Lower lobe of right lung (tissue), 2 donors: ENCODE results near the gene TAF1A. TPM values are rescaled to one million over a fixed set of nuclear protein-coding genes. Genes with fewer than 3 reads are reported as not detected.

Experiments
- ATAC-seq, 2 donors: fragments of 200-7000 bp; cut with Tn5 transposase; one replicate each; pipeline ENCODE4 v1.9.1; 2020 to 2022; ENCODE audit warnings: mild to moderate bottlenecking in 2 of 2, moderate library complexity in 2 of 2
- DNase-seq: peaks from one replicate; pipeline ENCODE4 v3.0.0-alpha.2; 2020
- H3K27ac ChIP-seq: fragments of 200-600 bp; one replicate; pipeline ENCODE4 v1.8.0; 2022
- H3K27me3 ChIP-seq: fragments of 200-600 bp; one replicate; pipeline ENCODE4 v1.8.0; 2022; ENCODE audit warnings: low read depth
- H3K36me3 ChIP-seq: fragments of 200-600 bp; one replicate; pipeline ENCODE4 v1.8.0; 2022; ENCODE audit warnings: mild to moderate bottlenecking
- H3K4me1 ChIP-seq: fragments of 200-600 bp; one replicate; pipeline ENCODE4 v1.8.0; 2022
- H3K4me3 ChIP-seq: fragments of 200-600 bp; one replicate; pipeline ENCODE4 v1.8.0; 2022; ENCODE audit warnings: mild to moderate bottlenecking
- H3K9me3 ChIP-seq: fragments of 200-600 bp; one replicate; pipeline ENCODE4 v1.8.0; 2022
- CTCF ChIP-seq: fragments of 200-600 bp; IDR thresholded peaks from one replicate; pipeline ENCODE4 v1.8.0; 2022; ENCODE audit warnings: antibody characterized with exemption, mild to moderate bottlenecking
- intact Hi-C: fragments of 100-400 bp; cut with DNase I; formaldehyde crosslinking; loops from one replicate; pipeline ENCODE4 v1.11.0; 2022
- long read RNA-seq: library from polyadenylated mRNA; unstranded; transcript quantifications from one replicate; pipeline ENCODE4 v2.0.0, GENCODE V29; 2021
- total RNA-seq: library from RNA; stranded (reverse); fragmentation: NEBNext Ultra II Directional; extraction: Animal tissue kit (Norgen Biotek cat#: 25700); gene quantifications from one replicate; pipeline ENCODE4 v1.2.1, GENCODE V29; 2021
- donor health status: DM: no; HTN: yes; CAD: no; lungs with severe emphysema.

TAF1A gene
- total RNA-seq: 9.7 TPM
- long read RNA-seq, partial matches to known transcripts: 0 of 4 reads
- long read RNA-seq, other reads (novel, unspliced or antisense): 2 of 4 reads

GRCh38 chr1:222589462-222590302, at the start of gene TAF1A:
Gene TAF1A (minus strand): TSS chr1:222589933.
- Histone ChIP-seq H3K9me3 (no peaks in the 10 kb centered on the region), H3K36me3 (peaks cover 14% of the 10 kb centered on the region), H3K27ac (peak within 1 kb of the TSS; percentile 84), H3K4me1 (peaks cover 18% of the 10 kb centered on the region), H3K27me3 (no peaks in the 10 kb centered on the region), H3K4me3 (peak within 1 kb of the TSS; percentile 75)
- intact Hi-C loops: no loop called here
- TF ChIP-seq CTCF: no peak
- ATAC-seq (peak; percentile 97 to 100), DNase-seq (peak; percentile 93)

GRCh38 chr1:222634180-222635013, 44.7 kb upstream of the TAF1A start:
- Histone ChIP-seq H3K36me3 (peaks cover 60% of the 10 kb centered on the region), H3K9me3 (no peaks in the 10 kb centered on the region), H3K27ac (no peak overlapping the region), H3K27me3 (no peaks in the 10 kb centered on the region), H3K4me3 (no peak overlapping the region), H3K4me1 (no peaks in the 10 kb centered on the region)
- TF ChIP-seq CTCF: peak; percentile 87
- no peak for DNase-seq
- peak; percentile 80 to 86 for ATAC-seq
- intact Hi-C loops: no loop called here

DNA sequence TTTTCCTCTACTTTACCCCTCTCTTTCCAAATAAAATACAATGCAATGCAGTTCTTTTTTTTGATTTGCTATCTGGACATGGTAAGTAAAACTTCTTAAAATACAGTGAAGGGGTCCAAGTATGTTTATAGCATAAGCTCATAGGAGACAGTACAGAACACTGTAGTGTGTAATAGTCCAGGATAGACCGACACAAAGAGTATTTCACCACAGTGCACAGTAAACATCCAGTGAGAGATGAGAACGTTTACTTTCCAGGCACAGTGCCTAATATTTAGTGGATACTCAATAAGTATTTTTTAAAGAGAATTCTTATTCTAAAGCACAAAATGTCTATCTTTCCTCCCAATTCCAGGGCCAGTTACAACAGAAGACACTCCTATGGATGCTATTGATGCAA, 43.0 kb upstream of the TAF1A start:
- Histone ChIP-seq H3K4me1 (no peaks in the 10 kb centered on the region), H3K27me3 (no peaks in the 10 kb centered on the region), H3K36me3 (peaks cover 72% of the 10 kb centered on the region), H3K4me3 (no peak overlapping the region), H3K9me3 (no peaks in the 10 kb centered on the region), H3K27ac (no peak overlapping the region)
- no peak for TF ChIP-seq CTCF
- intact Hi-C loops: no loop called here
- no peak for DNase-seq
- no peak for ATAC-seq

- Histone ChIP-seq H3K36me3 (peaks cover 72% of the 10 kb centered on the region), H3K27ac (no peak overlapping the region), H3K4me1 (no peaks in the 10 kb centered on the region), H3K4me3 (no peak overlapping the region), H3K9me3 (no peaks in the 10 kb centered on the region), H3K27me3 (no peaks in the 10 kb centered on the region)
- DNase-seq: no peak
- no peak for ATAC-seq
- TF ChIP-seq CTCF: no peak
- intact Hi-C loops: no loop called here
These were observed 42.0 kb upstream of the TAF1A start for GRCh38 chr1:222631611-222632208.

DNA sequence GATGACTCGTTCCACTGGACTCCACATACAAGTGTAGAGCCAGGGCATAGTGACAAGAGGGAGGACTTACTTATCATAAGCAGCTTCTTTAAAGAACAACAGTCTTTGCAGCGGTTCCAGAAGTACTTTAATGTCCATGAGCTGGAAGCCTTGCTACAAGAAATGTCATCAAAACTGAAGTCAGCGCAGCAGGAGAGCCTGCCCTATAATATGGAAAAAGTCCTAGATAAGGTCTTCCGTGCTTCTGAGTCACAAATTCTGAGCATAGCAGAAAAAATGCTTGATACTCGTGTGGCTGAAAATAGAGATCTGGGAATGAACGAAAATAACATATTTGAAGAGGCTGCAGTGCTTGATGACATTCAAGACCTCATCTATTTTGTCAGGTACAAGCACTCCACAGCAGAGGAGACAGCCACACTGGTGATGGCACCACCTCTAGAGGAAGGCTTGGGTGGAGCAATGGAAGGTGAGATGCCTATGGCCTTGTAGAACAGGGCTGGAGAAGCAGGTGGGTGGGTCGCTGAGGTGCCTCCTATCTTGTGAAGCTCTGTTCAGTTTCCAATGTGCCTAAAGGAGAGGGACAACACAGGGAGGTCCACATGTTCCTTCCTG, 40.3 kb upstream of the TAF1A start:
- Histone ChIP-seq H3K9me3 (no peaks in the 10 kb centered on the region), H3K27me3 (no peaks in the 10 kb centered on the region), H3K36me3 (peaks cover 82% of the 10 kb centered on the region), H3K4me3 (no peak overlapping the region), H3K4me1 (no peaks in the 10 kb centered on the region), H3K27ac (no peak overlapping the region)
- no peak for TF ChIP-seq CTCF
- DNase-seq: no peak
- intact Hi-C loops: no loop called here
- no peak for ATAC-seq
